ENCODE results near the gene C1orf115. TPM values are rescaled to one million over a fixed set of nuclear protein-coding genes. Genes with fewer than 3 reads are reported as not detected.
"Not testable (repeated sequence)": the region's sequence is repeated elsewhere in the genome, so short reads cannot be mapped to it uniquely, and the experiment has no call there.

The C1orf115 gene
- total RNA-seq, 6 donors from 2014 or later: 12.6 to 33.0 (median 30.0) TPM

DNA sequence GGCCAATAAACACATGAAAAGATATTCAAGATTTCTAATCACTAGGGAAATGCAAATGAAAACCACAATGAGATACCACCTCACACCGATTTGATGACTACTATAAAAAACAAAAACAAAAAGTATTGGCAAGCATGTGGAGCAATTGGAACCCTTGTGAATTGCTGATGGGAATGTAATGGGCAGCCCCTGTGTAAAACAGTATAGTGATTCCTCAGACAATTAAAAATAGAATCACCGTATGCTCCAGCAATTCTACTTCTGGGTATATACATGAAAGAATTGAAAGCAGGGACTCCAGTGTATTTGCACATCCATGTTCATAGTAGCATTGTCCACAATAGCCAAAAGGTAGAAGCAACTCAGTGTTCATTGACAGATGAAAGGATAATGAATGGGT lies 12.9 kb upstream of the C1orf115 start:
- Histone ChIP-seq H3K4me3 (no peak overlapping the region), H3K4me1 (peaks cover 0 to 11% (median 2%) of the 10 kb centered on the region in 4 donors), H3K27ac (no peak overlapping the region), H3K9me3 (no peaks in the 10 kb centered on the region), H3K36me3 (no peaks in the 10 kb centered on the region), H3K27me3 (no peaks in the 10 kb centered on the region)
- WGBS, 2 donors: 80 to 87% methylated on average over 2 of the region's 2 CpGs
- no peak for DNase-seq
- ATAC-seq (ENCODE audit: low FRiP score in 2 of 2): no peak
- TF ChIP-seq, protein P1, sequence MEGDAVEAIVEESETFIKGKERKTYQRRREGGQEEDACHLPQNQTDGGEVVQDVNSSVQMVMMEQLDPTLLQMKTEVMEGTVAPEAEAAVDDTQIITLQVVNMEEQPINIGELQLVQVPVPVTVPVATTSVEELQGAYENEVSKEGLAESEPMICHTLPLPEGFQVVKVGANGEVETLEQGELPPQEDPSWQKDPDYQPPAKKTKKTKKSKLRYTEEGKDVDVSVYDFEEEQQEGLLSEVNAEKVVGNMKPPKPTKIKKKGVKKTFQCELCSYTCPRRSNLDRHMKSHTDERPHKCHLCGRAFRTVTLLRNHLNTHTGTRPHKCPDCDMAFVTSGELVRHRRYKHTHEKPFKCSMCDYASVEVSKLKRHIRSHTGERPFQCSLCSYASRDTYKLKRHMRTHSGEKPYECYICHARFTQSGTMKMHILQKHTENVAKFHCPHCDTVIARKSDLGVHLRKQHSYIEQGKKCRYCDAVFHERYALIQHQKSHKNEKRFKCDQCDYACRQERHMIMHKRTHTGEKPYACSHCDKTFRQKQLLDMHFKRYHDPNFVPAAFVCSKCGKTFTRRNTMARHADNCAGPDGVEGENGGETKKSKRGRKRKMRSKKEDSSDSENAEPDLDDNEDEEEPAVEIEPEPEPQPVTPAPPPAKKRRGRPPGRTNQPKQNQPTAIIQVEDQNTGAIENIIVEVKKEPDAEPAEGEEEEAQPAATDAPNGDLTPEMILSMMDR (IDR thresholded peaks at IDR 0.05): no peak
- TF ChIP-seq EP300 (IDR thresholded peaks at IDR 0.05) (no peak), POLR2A (IDR thresholded peaks at IDR 0.05) (no peak), POLR2AphosphoS5 (IDR thresholded peaks at IDR 0.05) (no peak)

DNA sequence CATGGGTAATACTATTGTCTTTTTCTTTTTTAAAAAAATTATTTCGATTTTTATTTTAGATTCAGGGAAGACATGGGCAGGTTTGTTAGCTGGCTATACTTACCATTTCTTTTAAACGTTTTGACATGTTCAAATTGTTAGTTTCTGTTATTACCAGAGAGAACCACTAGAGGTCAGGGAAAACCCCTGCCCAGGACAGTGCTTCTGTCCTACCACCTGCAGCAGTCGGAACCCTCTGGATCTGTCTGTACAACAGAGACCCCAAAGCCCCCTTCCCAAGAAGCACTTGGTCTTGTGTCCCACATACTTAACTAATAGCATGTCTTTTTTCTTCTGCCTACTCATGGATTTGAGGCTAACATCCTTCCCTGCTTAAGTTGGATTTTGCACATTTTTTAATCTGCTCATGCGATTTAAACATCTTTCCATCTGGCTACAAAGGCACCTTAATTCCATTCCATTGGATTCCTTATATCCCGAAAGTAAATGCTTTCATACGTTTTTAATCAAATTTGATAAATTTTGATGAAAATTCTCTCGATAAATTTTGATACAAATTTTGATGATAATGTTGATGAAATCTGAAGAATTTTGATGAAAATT lies 10.0 kb upstream of the C1orf115 start:
- H3K9me3 ChIP-seq: no peaks in the 10 kb centered on the region
- peak in 1 of 2 donors; percentile 78 for ATAC-seq (ENCODE audit: low FRiP score in 2 of 2)
- WGBS, 2 donors: 28 to 31% methylated on average over 7 of the region's 7 CpGs
- H3K27ac ChIP-seq: no peak overlapping the region
- peaks cover 0 to 11% (median 2%) of the 10 kb centered on the region in 4 donors for H3K4me1 ChIP-seq
- H3K27me3 ChIP-seq: no peaks in the 10 kb centered on the region
- no peak overlapping the region for H3K4me3 ChIP-seq
- TF ChIP-seq EP300 (IDR thresholded peaks at IDR 0.05) (no peak), POLR2AphosphoS5 (IDR thresholded peaks at IDR 0.05) (no peak)
- TF ChIP-seq, protein P1 (IDR thresholded peaks at IDR 0.05): peak; percentile 43 to 79 (median 63)
- no peaks in the 10 kb centered on the region for H3K36me3 ChIP-seq
- DNase-seq: peak in 1 of 2 donors; percentile 34

DNA sequence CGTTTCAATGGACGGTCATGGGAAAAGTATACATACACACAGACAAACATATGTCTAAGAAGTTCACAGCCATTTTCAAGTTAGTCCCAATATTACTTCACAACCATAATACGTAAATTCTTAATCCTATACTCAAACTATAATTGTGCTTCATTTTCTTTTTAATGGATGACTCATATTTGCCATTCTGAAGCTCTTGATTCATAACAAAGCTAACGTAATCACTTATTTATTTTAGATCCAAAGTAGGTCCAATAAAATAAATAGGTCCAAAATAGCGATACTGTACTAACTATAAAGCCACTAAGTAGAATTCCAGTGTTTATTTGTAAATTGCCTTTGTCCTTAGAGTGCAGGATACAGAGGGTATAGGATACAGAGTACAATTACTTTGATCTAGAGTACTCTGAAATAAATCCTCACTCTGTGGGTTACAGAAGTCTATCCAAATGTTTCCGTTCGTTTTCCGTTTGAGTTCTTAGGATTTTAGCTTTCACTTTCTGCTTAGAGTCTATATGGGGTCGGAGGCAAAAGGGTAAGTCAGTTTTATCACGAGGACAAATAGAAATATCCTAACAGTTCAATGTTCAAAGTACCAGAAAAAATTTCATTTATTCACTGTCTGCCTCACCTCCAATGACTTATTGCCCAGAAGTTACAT lies 8.8 kb upstream of the C1orf115 start:
- 59 to 72% methylated on average over 10 of the region's 10 CpGs for WGBS, 2 donors
- Histone ChIP-seq H3K9me3 (no peaks in the 10 kb centered on the region), H3K36me3 (no peaks in the 10 kb centered on the region), H3K27me3 (no peaks in the 10 kb centered on the region), H3K4me1 (peaks cover 0 to 11% (median 2%) of the 10 kb centered on the region in 4 donors), H3K4me3 (peak overlapping the region in 1 of 4 donors; percentile 19), H3K27ac (peak overlapping the region in 2 of 4 donors; percentile 6 to 28)
- no peak for DNase-seq
- no peak for TF ChIP-seq EP300 (IDR thresholded peaks at IDR 0.05)
- no peak for TF ChIP-seq POLR2A (IDR thresholded peaks at IDR 0.05)
- no peak for TF ChIP-seq POLR2AphosphoS5 (IDR thresholded peaks at IDR 0.05)
- TF ChIP-seq, protein P1 (IDR thresholded peaks at IDR 0.05): no peak
- no peak for ATAC-seq (ENCODE audit: low FRiP score in 2 of 2)

DNA sequence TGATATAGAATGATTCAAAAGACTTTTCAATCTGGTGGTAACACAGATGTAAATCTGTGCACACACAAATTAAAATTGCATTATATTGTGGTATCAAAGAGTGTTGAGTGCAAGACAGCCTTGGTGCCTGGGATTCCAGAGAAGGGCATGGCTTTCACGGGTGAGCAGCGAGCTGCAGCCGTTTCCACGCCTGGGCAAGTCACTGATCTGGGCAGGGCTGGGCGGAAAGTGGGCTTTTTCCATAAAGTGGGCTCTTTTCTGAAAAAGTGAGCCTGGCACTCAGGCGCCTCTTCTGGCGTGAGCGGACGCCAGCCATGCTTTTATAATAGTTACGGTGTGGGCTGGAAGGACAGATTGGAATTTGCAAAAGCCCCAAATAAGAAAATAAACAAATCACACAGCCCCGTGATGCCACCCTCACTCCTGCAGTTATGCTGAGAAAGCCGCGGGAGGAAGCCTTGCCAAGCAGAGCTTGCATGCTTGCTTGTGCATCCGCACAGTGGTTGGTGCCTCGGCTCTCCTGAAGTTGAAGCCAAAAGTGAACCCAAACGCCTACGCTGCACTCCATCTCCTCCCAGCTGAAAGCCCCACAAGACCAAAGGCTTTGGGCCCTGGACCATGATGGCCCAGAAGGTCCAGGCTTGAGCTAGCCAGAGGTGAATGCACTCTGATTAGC lies 7.1 kb upstream of the C1orf115 start:
- H3K27me3 ChIP-seq: no peaks in the 10 kb centered on the region
- TF ChIP-seq, protein P1 (IDR thresholded peaks at IDR 0.05): no peak
- TF ChIP-seq POLR2A (IDR thresholded peaks at IDR 0.05) (no peak), EP300 (IDR thresholded peaks at IDR 0.05) (no peak), POLR2AphosphoS5 (IDR thresholded peaks at IDR 0.05) (no peak)
- WGBS, 2 donors: 91 to 92% methylated on average over 17 of the region's 17 CpGs
- H3K4me1 ChIP-seq: peaks cover 0 to 11% (median 2%) of the 10 kb centered on the region in 4 donors
- ATAC-seq (ENCODE audit: low FRiP score in 2 of 2): no peak
- H3K4me3 ChIP-seq: no peak overlapping the region
- H3K27ac ChIP-seq: no peak overlapping the region
- no peak for DNase-seq
- H3K9me3 ChIP-seq: no peaks in the 10 kb centered on the region
- H3K36me3 ChIP-seq: no peaks in the 10 kb centered on the region

DNA sequence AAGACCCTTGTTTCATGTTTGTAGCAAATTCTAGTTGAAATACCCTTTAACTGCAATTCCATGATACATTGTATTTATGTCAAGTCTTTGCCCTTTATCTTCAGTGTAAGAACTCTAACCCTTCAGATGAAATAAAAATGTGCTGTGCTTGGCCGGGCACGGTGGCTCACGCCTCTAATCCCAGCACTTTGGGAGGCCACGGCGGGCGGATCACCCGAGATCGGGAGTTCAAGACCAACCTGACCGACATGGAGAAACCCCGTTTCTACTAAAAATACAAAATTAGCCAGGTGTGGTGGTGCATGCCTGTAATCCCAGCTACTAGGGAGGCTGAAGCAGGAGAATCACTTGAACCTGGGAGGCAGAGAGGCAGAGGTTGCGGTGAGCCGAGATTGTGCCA lies 6.4 kb upstream of the C1orf115 start:
- not testable (repeated sequence) for ATAC-seq (ENCODE audit: low FRiP score in 2 of 2); H3K27ac ChIP-seq; H3K36me3 ChIP-seq; H3K4me3 ChIP-seq; H3K9me3 ChIP-seq; H3K27me3 ChIP-seq
- DNase-seq: peak in 1 of 2 donors; percentile 41
- 96 to 99% methylated on average over 12 of the region's 12 CpGs for WGBS, 2 donors
- peaks cover 0 to 11% (median 2%) of the 10 kb centered on the region in 4 donors for H3K4me1 ChIP-seq

Measured in upper lobe of left lung (tissue), 6 donors.